HCT116 (cell line): ENCODE results near the gene PRMT5. TPM values are rescaled to one million over a fixed set of nuclear protein-coding genes. Genes with fewer than 3 reads are reported as not detected.

ENCODE experiments used
- ATAC-seq: fragments of 200-7000 bp; cut with Tn5 transposase; 2 replicates; pipeline ENCODE4 v1.9.1; 2020; ENCODE audit warnings: mild to moderate bottlenecking, moderate library complexity
- BruUV-seq: library from RNA; stranded (reverse); fragments of 400-500 nt; replicated peaks from 2 replicates; lab custom pipeline; 2021; lab: Mats Ljungman, UMichigan
- CTCF ChIA-PET: fragments of 300-600 bp; sonication (Branson Sonifier 250); formaldehyde crosslinking; loops from one replicate; lab custom pipeline; 2021; ENCODE audit warnings: antibody characterized with exemption; lab: Charles Lee
- POLR2A ChIA-PET: fragments of 300-600, 350-600 bp; sonication (Branson Sonifier 250); formaldehyde crosslinking; loops from one replicate; lab custom pipeline; 2021; ENCODE audit warnings: antibody characterized with exemption; lab: Charles Lee
- RAD21 ChIA-PET, 2 experiments: fragments of 300-600 bp; sonication (Branson Sonifier 250); formaldehyde crosslinking; loops; one replicate each; lab custom pipeline; 2023; ENCODE audit warnings: low total read pairs in 2 of 2; ENCODE audit not compliant: uncharacterized antibody in 2 of 2, unreplicated experiment in 2 of 2, low non-redundant PET in 1 of 2; lab: Charles Lee
- DNase-seq: peaks from one replicate; pipeline ENCODE4 v3.0.0-alpha.2; 2010; ENCODE audit warnings: low read depth, low spot score
- H2AFZ ChIP-seq: fragments of 200-600 bp; shearing (Covaris generic), sonication (generic); 2 replicates; pipeline ENCODE4 v1.6.1; 2017; ENCODE audit warnings: low read depth, mixed run types, mixed read lengths, antibody characterized with exemption, low read length; ENCODE audit not compliant: poor library complexity, severe bottlenecking
- H3K27ac ChIP-seq: 2 replicates; pipeline ENCODE4 v1.5.1; 2012; ENCODE audit warnings: low read depth, low read length
- H3K27me3 ChIP-seq: fragments of 200-600 bp; sonication (generic); 2 replicates; pipeline ENCODE4 v1.6.1; 2016; ENCODE audit warnings: mixed run types, low read length, mixed read lengths; ENCODE audit not compliant: insufficient read depth
- H3K36me3 ChIP-seq, 2 experiments: fragments of 200-500 bp in 1 of 2; fragments of 200-600 bp in 1 of 2; sonication (Bioruptor generic) in 1 of 2; sonication (generic) in 1 of 2; 2 replicates each; pipeline versions ENCODE4 v1.5.1 to v1.6.1; 2014 to 2016; ENCODE audit warnings: low read length in 2 of 2, inconsistent platforms in 1 of 2, mixed read lengths in 1 of 2, mixed run types in 1 of 2; ENCODE audit not compliant: insufficient read depth in 2 of 2, control insufficient read depth in 1 of 2
- H3K4me1 ChIP-seq, 2 experiments: fragments of 200-600 bp in 1 of 2; sonication (generic) in 1 of 2; 2 replicates each; pipeline versions ENCODE4 v1.5.1 to v1.6.1; 2012 to 2017; ENCODE audit warnings: low read length in 2 of 2, inconsistent platforms in 1 of 2, mild to moderate bottlenecking in 1 of 2, mixed read lengths in 1 of 2, mixed run types in 1 of 2, moderate library complexity in 1 of 2; ENCODE audit not compliant: insufficient read depth in 2 of 2, control insufficient read depth in 1 of 2
- H3K4me2 ChIP-seq: fragments of 200-600 bp; sonication (generic); 2 replicates; pipeline ENCODE4 v1.6.1; 2017; ENCODE audit warnings: mixed run types, low read length, mixed read lengths
- H3K4me3 ChIP-seq, 2 experiments: fragments of 200-600 bp in 1 of 2; sonication (generic) in 1 of 2; replicated peaks in 1 of 2; 2 replicates each; pipeline ENCODE4 v1.5.1; 2011 to 2016; ENCODE audit warnings: low read length in 2 of 2, control low read depth in 1 of 2, low read depth in 1 of 2, mild to moderate bottlenecking in 1 of 2, mixed read lengths in 1 of 2, mixed run types in 1 of 2
- H3K79me2 ChIP-seq: fragments of 200-600 bp; sonication (generic); 2 replicates; pipeline ENCODE4 v1.6.1; 2017; ENCODE audit warnings: mild to moderate bottlenecking, mixed run types, low read length, moderate library complexity, mixed read lengths; ENCODE audit not compliant: insufficient read depth
- H3K9ac ChIP-seq: fragments of 200-600 bp; sonication (generic); 2 replicates; pipeline ENCODE4 v1.6.1; 2016; ENCODE audit warnings: low read length, mixed read lengths
- H3K9me2 ChIP-seq: fragments of 200-600 bp; sonication (generic), shearing (Covaris generic); 2 replicates; pipeline ENCODE4 v1.6.1; 2017; ENCODE audit warnings: mixed run types, mild to moderate bottlenecking, moderate library complexity; ENCODE audit not compliant: insufficient read depth
- H3K9me3 ChIP-seq, 2 experiments: fragments of 200-500 bp in 1 of 2; fragments of 200-600 bp in 1 of 2; sonication (Bioruptor generic) in 1 of 2; sonication (generic) in 1 of 2; 2 replicates each; pipeline ENCODE4 v1.6.1; 2014 to 2017; ENCODE audit warnings: low read length in 2 of 2, mixed read lengths in 2 of 2, inconsistent platforms in 1 of 2, low read depth in 1 of 2, mild to moderate bottlenecking in 1 of 2, mixed run types in 1 of 2, moderate library complexity in 1 of 2; ENCODE audit not compliant: control insufficient read depth in 1 of 2, insufficient read depth in 1 of 2
- H4K20me1 ChIP-seq: fragments of 200-600 bp; sonication (generic), shearing (Covaris generic); 2 replicates; pipeline ENCODE4 v1.6.1; 2017; ENCODE audit warnings: mixed run types, mild to moderate bottlenecking, moderate library complexity; ENCODE audit not compliant: insufficient read depth
- CBX3 ChIP-seq: IDR thresholded peaks from 2 replicates; pipeline ENCODE4 v1.6.1; 2012; ENCODE audit warnings: low read depth
- FOSL1 ChIP-seq: IDR thresholded peaks from 2 replicates; pipeline ENCODE4 v1.6.1; 2012; ENCODE audit warnings: low read depth
- JUND ChIP-seq: IDR thresholded peaks from 2 replicates; pipeline ENCODE4 v1.6.1; 2012
- MAX ChIP-seq: IDR thresholded peaks from 2 replicates; pipeline ENCODE4 v1.6.1; 2012
- POLR2A ChIP-seq: IDR thresholded peaks from 2 replicates; pipeline ENCODE4 v1.7.0; 2011; ENCODE audit warnings: borderline replicate concordance; ENCODE audit not compliant: insufficient read depth, insufficient read length; ENCODE audit errors: extremely low read depth
- POLR2AphosphoS5 ChIP-seq: IDR thresholded peaks from 2 replicates; pipeline ENCODE4 v1.6.1; 2011; ENCODE audit warnings: mild to moderate bottlenecking, low read depth, low read length, moderate library complexity
- RAD21 ChIP-seq: IDR thresholded peaks from 2 replicates; pipeline ENCODE4 v1.6.1; 2012; ENCODE audit warnings: low read depth, mild to moderate bottlenecking
- REST ChIP-seq: IDR thresholded peaks from 2 replicates; pipeline ENCODE4 v1.6.1; 2012; ENCODE audit warnings: low read depth
- SP1 ChIP-seq: IDR thresholded peaks from 2 replicates; pipeline ENCODE4 v1.6.1; 2012; ENCODE audit warnings: low read depth
- SRF ChIP-seq: IDR thresholded peaks from 2 replicates; pipeline ENCODE4 v1.6.1; 2012; ENCODE audit warnings: low read depth
- TCF7L2 ChIP-seq: IDR thresholded peaks from 2 replicates; pipeline ENCODE4 v1.7.0; 2011; ENCODE audit warnings: borderline replicate concordance, inconsistent platforms; ENCODE audit not compliant: insufficient read depth, insufficient read length; ENCODE audit errors: extremely low read depth
- YY1 ChIP-seq: IDR thresholded peaks from 2 replicates; pipeline ENCODE4 v1.6.1; 2011; ENCODE audit warnings: low read length, low read depth, moderate library complexity, mild to moderate bottlenecking; ENCODE audit not compliant: insufficient replicate concordance; ENCODE audit errors: extremely low read depth
- ZBTB33 ChIP-seq: IDR thresholded peaks from 2 replicates; pipeline ENCODE4 v1.6.1; 2011; ENCODE audit warnings: mild to moderate bottlenecking, low read length, moderate library complexity; ENCODE audit not compliant: insufficient replicate concordance; ENCODE audit errors: extremely low read depth
- ZFX ChIP-seq: fragments of 450-650 bp; IDR thresholded peaks from 2 replicates; pipeline ENCODE4 v1.6.1; 2017
- ZNF274 ChIP-seq: fragments of 200-500 bp; sonication (Bioruptor generic); IDR thresholded peaks from 2 replicates; pipeline ENCODE4 v1.6.1; 2014; ENCODE audit warnings: mild to moderate bottlenecking, low read depth, low read length, inconsistent platforms
- intact Hi-C: fragments of 100-400 bp; cut with micrococcal nuclease; formaldehyde crosslinking; loops from 2 replicates; pipeline ENCODE4 v1.10.0; 2022
- total RNA-seq: library from RNA; stranded (reverse); gene quantifications from one replicate; pipeline ENCODE4 v1.2.1, GENCODE V29; 2021; ENCODE audit not compliant: unreplicated experiment

Gene PRMT5
- total RNA-seq, 1 experiment from 2014 or later, result 186 TPM

GRCh38 chr14:22896760-22897159, 32.4 kb downstream of the PRMT5 start:
- ChIA-PET CTCF (interaction anchor here (1.2 to 1.7 kb wide), 2 partner anchors 34 to 74 kb away, joined by 3 read pairs; no protein-coding TSS in a partner anchor), RAD21 (no interaction called here), POLR2A (interaction anchor here (1.2 kb wide), 1 partner anchor 9 kb away, joined by 4 read pairs; no protein-coding TSS in a partner anchor)
- H2AFZ ChIP-seq, result no peak overlapping the region
- ATAC-seq, result no peak
- intact Hi-C loops, result no loop called here
- peaks cover 0 to 22% of the 10 kb centered on the region in 2 experiments; a peak in 2 of 4 replicates for H3K4me1 ChIP-seq
- DNase-seq, result no peak
- no peak overlapping the region for H3K27ac ChIP-seq
- H3K9ac ChIP-seq, result no peak overlapping the region
- H4K20me1 ChIP-seq, result no peaks in the 10 kb centered on the region
- H3K9me3 ChIP-seq, result no peaks in the 10 kb centered on the region
- BruUV-seq, result no TSS peak
- no peaks in the 10 kb centered on the region for H3K79me2 ChIP-seq
- TF ChIP-seq SP1, result no peak
- no peak for TF ChIP-seq JUND
- TF ChIP-seq POLR2AphosphoS5, result no peak
- TF ChIP-seq TCF7L2, result no peak
- TF ChIP-seq YY1, result no peak
- TF ChIP-seq CBX3, result no peak
- no peak for TF ChIP-seq ZBTB33
- no peak for TF ChIP-seq RAD21
- TF ChIP-seq FOSL1, result no peak
- no peak for TF ChIP-seq POLR2A
- TF ChIP-seq MAX, result no peak
- no peak for TF ChIP-seq REST
- no peak for TF ChIP-seq ZFX
- TF ChIP-seq SRF, result no peak
- no peak for TF ChIP-seq ZNF274
- H3K4me2 ChIP-seq, result no peak overlapping the region
- H3K9me2 ChIP-seq, result no peaks in the 10 kb centered on the region
- no peaks in the 10 kb centered on the region for H3K27me3 ChIP-seq
- no peak overlapping the region for H3K4me3 ChIP-seq
- peaks cover 7 to 8% of the 10 kb centered on the region in 2 experiments; a peak in 2 of 4 replicates for H3K36me3 ChIP-seq
